K562 (cell line): ENCODE measurements around the gene MEP1B. TPM values are rescaled to one million over a fixed set of nuclear protein-coding genes. Genes with fewer than 3 reads are reported as not detected.

Source experiments
- ATAC-seq: fragments of 200-7000 bp; cut with Tn5 transposase; 3 replicates; pipeline ENCODE4 v1.9.1; 2020; ENCODE audit warnings: moderate library complexity
- BruUV-seq: library from RNA; stranded (reverse); fragments of 400-500 nt; replicated peaks from 2 replicates; lab custom pipeline; 2021; lab: Mats Ljungman, UMichigan
- CTCF ChIA-PET: fragments of 300-600 bp; formaldehyde crosslinking; extraction: SDS; loops from one replicate; lab custom pipeline; 2021; ENCODE audit warnings: low intra/inter-chr PET ratio; lab: Yijun Ruan, JAX
- POLR2A ChIA-PET: fragments of 300-600, 350-650 bp; sonication (Branson Sonifier 250); formaldehyde crosslinking; extraction: SDS; loops from one replicate; lab custom pipeline; 2021; ENCODE audit warnings: antibody characterized with exemption, inconsistent platforms; lab: Yijun Ruan, JAX
- DNase-seq, 4 experiments: peaks; one replicate each; pipeline versions ENCODE4 v3.0.0 to v3.0.0-alpha.2; 2011 to 2018; ENCODE audit warnings: low spot score in 3 of 4, mixed read lengths in 3 of 4; ENCODE audit errors: extremely low read depth in 1 of 4
- FAIRE-seq: peaks from 2 replicates; lab custom pipeline; 2011; peaks lifted over from hg19 to GRCh38; lab: Jason Lieb, UNC
- H2AFZ ChIP-seq: 2 replicates; pipeline ENCODE4 v1.6.0; 2011; ENCODE audit warnings: low read depth, low read length, control low read depth, inconsistent platforms
- H3K27ac ChIP-seq: fragments of 200-600 bp; 3 replicates; pipeline ENCODE4 v1.8.0; 2011; ENCODE audit warnings: low read depth, mild to moderate bottlenecking, control low read depth, inconsistent platforms, low read length, moderate library complexity, mixed read lengths; ENCODE audit errors: extremely low read depth
- H3K27me3 ChIP-seq, 2 experiments: fragments of 300-600 bp in 1 of 2; 2 replicates in 1 of 2; 3 replicates in 1 of 2; pipeline versions ENCODE4 v1.6.0 to v1.8.0; 2011; ENCODE audit warnings: inconsistent platforms in 2 of 2, low read length in 2 of 2, mild to moderate bottlenecking in 1 of 2, mixed read lengths in 1 of 2, moderate library complexity in 1 of 2; ENCODE audit not compliant: control insufficient read depth in 2 of 2, insufficient read depth in 2 of 2
- H3K36me3 ChIP-seq: fragments of 300-600 bp; 3 replicates; pipeline ENCODE4 v1.8.0; 2011; ENCODE audit warnings: mild to moderate bottlenecking, low read length, inconsistent platforms; ENCODE audit not compliant: control insufficient read depth, insufficient read depth
- H3K4me1 ChIP-seq, 2 experiments: fragments of 200-600 bp in 1 of 2; replicated peaks in 1 of 2; 2 replicates in 1 of 2; 3 replicates in 1 of 2; pipeline versions ENCODE4 v1.5.1 to v1.8.0; 2011; ENCODE audit warnings: inconsistent platforms in 2 of 2, low read length in 2 of 2, mild to moderate bottlenecking in 1 of 2, mixed read lengths in 1 of 2, moderate library complexity in 1 of 2; ENCODE audit not compliant: control insufficient read depth in 2 of 2, insufficient read depth in 2 of 2
- H3K4me2 ChIP-seq: 2 replicates; pipeline ENCODE4 v1.6.1; 2011; ENCODE audit warnings: low read length, control low read depth, inconsistent platforms, mixed read lengths; ENCODE audit not compliant: insufficient read depth
- H3K4me3 ChIP-seq: fragments of 200-600 bp; sonication (generic), shearing (Covaris generic); 2 replicates; pipeline ENCODE4 v1.5.1; 2016; ENCODE audit warnings: control low read depth, inconsistent platforms
- H3K79me2 ChIP-seq: fragments of 200-600 bp; 3 replicates; pipeline ENCODE4 v1.8.0; 2011; ENCODE audit warnings: low read length, inconsistent platforms; ENCODE audit not compliant: control insufficient read depth, insufficient read depth
- H3K9ac ChIP-seq, 2 experiments: 2 replicates each; pipeline versions ENCODE4 v1.6.0 to v1.6.1; 2011; ENCODE audit warnings: low read depth in 2 of 2, low read length in 2 of 2, control low read depth in 1 of 2, inconsistent platforms in 1 of 2, mild to moderate bottlenecking in 1 of 2, mixed read lengths in 1 of 2; ENCODE audit not compliant: insufficient read depth in 1 of 2
- H3K9me1 ChIP-seq: one replicate; pipeline ENCODE4 v1.6.0; 2011; ENCODE audit warnings: inconsistent platforms, mild to moderate bottlenecking, low read length, moderate library complexity; ENCODE audit not compliant: control insufficient read depth, insufficient read depth
- H3K9me3 ChIP-seq: replicated peaks from 2 replicates; pipeline ENCODE4 v1.5.1; 2011; ENCODE audit warnings: low read depth, low read length, inconsistent platforms; ENCODE audit not compliant: control insufficient read depth, insufficient read depth
- H4K20me1 ChIP-seq: replicated peaks from 2 replicates; pipeline ENCODE4 v1.6.1; 2011; ENCODE audit warnings: low read length, inconsistent platforms, mixed read lengths; ENCODE audit not compliant: control insufficient read depth, insufficient read depth
- FOXK1 ChIP-seq: sonication (generic); formaldehyde crosslinking; IDR thresholded peaks from 2 replicates; pipeline ENCODE4 v1.8.0; 2022; ENCODE audit warnings: missing genetic modification reagents, mild to moderate bottlenecking, borderline replicate concordance
- HIVEP1 ChIP-seq: fragments of 250-450 bp; sonication (Bioruptor Pico); IDR thresholded peaks from 2 replicates; pipeline ENCODE4 v1.4.0; 2020; ENCODE audit warnings: mild to moderate bottlenecking
- MECOM ChIP-seq: fragments of 250-450 bp; sonication (Bioruptor Pico); IDR thresholded peaks from 2 replicates; pipeline ENCODE4 v1.8.0; 2022; ENCODE audit warnings: inconsistent platforms
- PKNOX1 ChIP-seq: fragments of 450-650 bp; IDR thresholded peaks from 2 replicates; pipeline ENCODE4 v1.6.1; 2016
- RAD21 ChIP-seq, 2 experiments: fragments of 250-450 bp in 1 of 2; fragments of 450-650 bp in 1 of 2; sonication (Bioruptor Pico) in 1 of 2; formaldehyde crosslinking in 1 of 2; IDR thresholded peaks in 1 of 2; conservative IDR thresholded peaks in 1 of 2; 2 replicates each; pipeline versions ENCODE4 v1.4.0 to v1.8.0; 2020 to 2022; ENCODE audit warnings: mild to moderate bottlenecking in 2 of 2, moderate library complexity in 1 of 2
- TRIM28 ChIP-seq: fragments of 450-650 bp; IDR thresholded peaks from 2 replicates; pipeline ENCODE4 v1.6.1; 2017
- ZFP30 ChIP-seq: fragments of 250-450 bp; sonication (Bioruptor Pico); IDR thresholded peaks from 2 replicates; pipeline ENCODE4 v1.8.0; 2022; ENCODE audit warnings: moderate library complexity, mild to moderate bottlenecking, inconsistent platforms, borderline replicate concordance
- ZNF140 ChIP-seq: fragments of 250-450 bp; sonication (Bioruptor Pico); IDR thresholded peaks from 2 replicates; pipeline ENCODE4 v1.8.0; 2021; ENCODE audit warnings: moderate library complexity, mild to moderate bottlenecking, inconsistent platforms
- ZNF354B ChIP-seq: fragments of 250-450 bp; sonication (Bioruptor Pico); IDR thresholded peaks from 2 replicates; pipeline ENCODE4 v1.4.0; 2020
- ZNF668 ChIP-seq: fragments of 250-450 bp; sonication (Bioruptor Pico); IDR thresholded peaks from 2 replicates; pipeline ENCODE4 v1.8.0; 2022; ENCODE audit warnings: mild to moderate bottlenecking, inconsistent platforms
- WGBS: fragments of 100-300 bp; shearing (Covaris generic); methylation state at CpG from one replicate; pipeline ENCODE4 v1.1.6; 2016; ENCODE audit warnings: low coverage, mixed read lengths; ENCODE audit not compliant: insufficient coverage; ENCODE audit errors: missing lambda C conversion rate; 5-methylcytosine and 5-hydroxymethylcytosine counted together
- in situ Hi-C: fragments of 300-500 bp; cut with MboI; formaldehyde crosslinking; loops from 4 replicates; pipeline ENCODE4 v1.15.0; 2018; ENCODE audit warnings: inconsistent platforms, mixed read lengths
- intact Hi-C: fragments of 100-400 bp; cut with micrococcal nuclease; formaldehyde crosslinking; loops from 2 replicates; pipeline ENCODE4 v1.14.2; 2022
- polyA plus RNA-seq, 8 experiments: library from polyadenylated mRNA; depleted of rRNA in 4 of 8; stranded (reverse) in 5 of 8; unstranded in 3 of 8; fragments of >200 nt; fragmentation: Nextera tagmentation in 2 of 8; fragmentation: Illumina TruSeq in 1 of 8; extraction: Ambion mirVana in 2 of 8; extraction: Trizol in 1 of 8; gene quantifications; 2 replicates each; pipeline versions ENCODE4 v1.2.1 to v1.2.3, GENCODE V29; 2011 to 2014; ENCODE audit warnings: inconsistent platforms in 1 of 8, missing spikeins in 1 of 8
- total RNA-seq, 7 experiments: library from RNA; depleted of rRNA in 6 of 7; stranded (reverse); fragments of >200 nt in 6 of 7; fragmentation: Illumina TruSeq in 2 of 7; extraction: Trizol in 2 of 7; gene quantifications; 2 replicates each; pipeline versions ENCODE4 v1.2.1 to v1.2.3, GENCODE V29; 2011 to 2021; ENCODE audit warnings: low replicate concordance in 1 of 7

Gene MEP1B
- total and polyA plus RNA-seq, 9 of the 15 experiments (the other 6 are each of a cell fraction or from before 2014, with no cell fraction given), result 0.03 to 0.11 TPM; not detected in 7

GRCh38 chr18:32242395-32242794 lies 52.6 kb downstream of the MEP1B start:
- Histone ChIP-seq H3K4me1 (no peaks in the 10 kb centered on the region), H3K9ac (no peak overlapping the region), H3K9me3 (no peaks in the 10 kb centered on the region), H3K27ac (no peak overlapping the region), H3K36me3 (no peaks in the 10 kb centered on the region), H3K79me2 (no peaks in the 10 kb centered on the region), H3K9me1 (no peaks in the 10 kb centered on the region), H3K4me3 (no peak overlapping the region), H3K4me2 (no peak overlapping the region), H4K20me1 (no peaks in the 10 kb centered on the region), H2AFZ (no peak overlapping the region), H3K27me3 (no peaks in the 10 kb centered on the region)
- DNase-seq (no peak), ATAC-seq (no peak), FAIRE-seq (no peak)
- CTCF ChIA-PET, result no interaction called here
- intact Hi-C loops, result no loop called here
- POLR2A ChIA-PET, result no interaction called here
- no TSS peak for BruUV-seq
- TF ChIP-seq RAD21 (CRISPR knock-in tag; conservative IDR thresholded peaks at IDR 0.05 in 1 of 2, IDR thresholded peaks at IDR 0.05 in 1 of 2), result no peak
- TF ChIP-seq TRIM28, result no peak
- TF ChIP-seq HIVEP1 (CRISPR knock-in tag), result no peak
- no peak for TF ChIP-seq PKNOX1
- TF ChIP-seq MECOM (CRISPR knock-in tag), result no peak
- no peak for TF ChIP-seq ZNF354B (CRISPR knock-in tag)
- TF ChIP-seq ZFP30 (CRISPR knock-in tag), result no peak
- no peak for TF ChIP-seq ZNF668 (CRISPR knock-in tag)
- TF ChIP-seq ZNF140 (CRISPR knock-in tag), result no peak
- no peak for TF ChIP-seq FOXK1 (CRISPR knock-in tag)
- in situ Hi-C loops, result no loop called here
- WGBS, result 0% methylated on average over 2 of the region's 2 CpGs
